ENCODE results near the gene NUP85.
"Not testable (repeated sequence)": the region's sequence is repeated elsewhere in the genome, so short reads cannot be mapped to it uniquely, and the experiment has no call there.

DNA sequence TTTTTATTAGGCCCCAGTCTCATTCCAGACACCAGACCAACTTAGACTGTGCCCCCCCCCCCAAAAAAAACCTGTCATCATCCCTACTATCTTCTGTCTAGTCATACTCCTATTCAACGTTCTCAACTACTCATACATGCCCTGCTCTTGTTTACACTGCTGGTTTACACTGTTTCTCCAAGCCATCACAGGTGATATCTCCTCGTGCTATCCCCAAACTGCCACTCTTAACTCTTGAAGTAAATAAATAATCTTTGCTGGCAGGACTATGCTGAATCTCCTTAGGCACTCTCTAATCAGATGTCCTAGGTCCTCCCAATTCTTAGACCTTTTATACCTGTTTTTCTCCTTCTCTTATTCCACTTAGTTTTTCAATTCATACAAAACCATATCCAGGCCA is 51.7 kb downstream of the NUP85 start:
- TF ChIP-seq, protein P1, sequence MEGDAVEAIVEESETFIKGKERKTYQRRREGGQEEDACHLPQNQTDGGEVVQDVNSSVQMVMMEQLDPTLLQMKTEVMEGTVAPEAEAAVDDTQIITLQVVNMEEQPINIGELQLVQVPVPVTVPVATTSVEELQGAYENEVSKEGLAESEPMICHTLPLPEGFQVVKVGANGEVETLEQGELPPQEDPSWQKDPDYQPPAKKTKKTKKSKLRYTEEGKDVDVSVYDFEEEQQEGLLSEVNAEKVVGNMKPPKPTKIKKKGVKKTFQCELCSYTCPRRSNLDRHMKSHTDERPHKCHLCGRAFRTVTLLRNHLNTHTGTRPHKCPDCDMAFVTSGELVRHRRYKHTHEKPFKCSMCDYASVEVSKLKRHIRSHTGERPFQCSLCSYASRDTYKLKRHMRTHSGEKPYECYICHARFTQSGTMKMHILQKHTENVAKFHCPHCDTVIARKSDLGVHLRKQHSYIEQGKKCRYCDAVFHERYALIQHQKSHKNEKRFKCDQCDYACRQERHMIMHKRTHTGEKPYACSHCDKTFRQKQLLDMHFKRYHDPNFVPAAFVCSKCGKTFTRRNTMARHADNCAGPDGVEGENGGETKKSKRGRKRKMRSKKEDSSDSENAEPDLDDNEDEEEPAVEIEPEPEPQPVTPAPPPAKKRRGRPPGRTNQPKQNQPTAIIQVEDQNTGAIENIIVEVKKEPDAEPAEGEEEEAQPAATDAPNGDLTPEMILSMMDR (conservative IDR thresholded peaks at IDR 0.05; ENCODE audit: low read length), result not testable (repeated sequence)
- TF ChIP-seq EZH2phosphoT487 (IDR thresholded peaks at IDR 0.05; ENCODE audit: borderline replicate concordance, low read depth, low read length), result not testable (repeated sequence)
